Hepatocyte (in vitro differentiated cells): ENCODE measurements around the gene WDR53.

Source experiments
- CTCF ChIP-seq: fragments of 200-600 bp; sonication (generic); IDR thresholded peaks from 2 replicates; pipeline ENCODE4 v1.5.1; 2016; ENCODE audit warnings: antibody characterized with exemption, mild to moderate bottlenecking; ENCODE audit not compliant: poor library complexity
- EZH2 ChIP-seq: fragments of 200-600 bp; sonication (generic); IDR thresholded peaks from 2 replicates; pipeline ENCODE4 v1.6.1; 2016; ENCODE audit warnings: antibody characterized with exemption, mild to moderate bottlenecking, borderline replicate concordance
- EZH2phosphoT487 ChIP-seq: fragments of 200-600 bp; sonication (generic); IDR thresholded peaks from one replicate; pipeline ENCODE4 v1.6.1; 2018; ENCODE audit warnings: antibody characterized with exemption, mild to moderate bottlenecking, low read depth, moderate library complexity; ENCODE audit not compliant: unreplicated experiment, severe bottlenecking

- TF ChIP-seq CTCF (no peak), EZH2 (no peak), EZH2phosphoT487 (no peak)
These were observed at the start of gene WDR53, which contains the start of gene FBXO45 for GRCh38 chr3:196568246-196569002.
